Brain microvascular endothelial cell (primary cell): ENCODE measurements around the gene MAPK12.
A peak's percentile ranks its signal among the peaks of the same experiment; 100 is the strongest.

ENCODE experiments used
- DNase-seq: peaks from one replicate; pipeline ENCODE4 v3.0.0-alpha.2; 2020
- H3K27ac ChIP-seq: fragments of 250-450 bp; sonication (Bioruptor Pico); 2 replicates; pipeline ENCODE4 v1.5.1; 2020; ENCODE audit warnings: mild to moderate bottlenecking, moderate library complexity
- H3K27me3 ChIP-seq: fragments of 250-450 bp; sonication (Bioruptor Pico); replicated peaks from 2 replicates; pipeline ENCODE4 v1.5.1; 2020; ENCODE audit warnings: mild to moderate bottlenecking
- H3K36me3 ChIP-seq: fragments of 250-450 bp; sonication (Bioruptor Pico); replicated peaks from 2 replicates; pipeline ENCODE4 v1.5.1; 2020; ENCODE audit warnings: mild to moderate bottlenecking
- H3K4me3 ChIP-seq: 2 replicates; pipeline ENCODE4 v1.5.1; 2011; ENCODE audit warnings: low read depth, mild to moderate bottlenecking, control low read depth, low read length, moderate library complexity
- in situ Hi-C: cut with HindIII; loops from 2 replicates; pipeline ENCODE4 v1.10.0; 2017; ENCODE audit warnings: low sequenced_read_pairs, low pct_ligation_motif_present
- TF ChIP-seq, protein P1 (sequence below): IDR thresholded peaks from 2 replicates; pipeline ENCODE4 v1.5.1; 2011; ENCODE audit warnings: low read depth, mild to moderate bottlenecking, moderate library complexity, low read length, control low read depth, inconsistent platforms; ENCODE audit errors: missing control alignments

The MAPK12 gene

DNA sequence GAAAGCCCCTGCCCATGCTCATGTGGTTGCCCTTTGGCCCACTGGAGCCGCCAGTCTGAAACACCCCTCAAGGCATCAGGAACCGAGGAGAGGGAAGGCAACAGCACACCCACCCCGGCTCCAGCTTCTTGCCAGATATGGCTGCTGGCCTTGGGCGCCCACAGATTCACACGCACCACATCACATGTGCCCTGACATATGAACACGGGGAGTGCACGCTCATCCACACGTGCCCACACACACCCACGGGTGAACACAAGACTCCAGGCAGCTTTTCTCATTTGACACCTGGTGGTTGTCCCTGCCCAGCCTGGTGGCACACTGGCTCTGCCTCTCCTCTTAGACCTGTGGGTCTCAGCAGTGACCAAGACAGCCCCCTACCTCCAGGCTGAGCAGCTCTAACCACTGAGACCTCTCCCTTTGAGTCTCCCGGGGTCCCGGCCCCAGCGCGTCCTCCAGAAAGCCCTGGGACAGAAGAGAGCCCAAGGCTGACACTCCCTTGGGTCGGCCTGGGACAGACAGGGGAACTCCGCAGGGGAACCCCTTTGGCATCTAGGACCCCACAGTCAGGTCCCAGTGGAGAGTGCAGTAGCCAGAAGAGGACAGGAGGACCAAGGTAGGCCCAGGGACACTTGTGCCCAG is 2.7 kb upstream of the MAPK12 start:
- TF ChIP-seq, protein P1, sequence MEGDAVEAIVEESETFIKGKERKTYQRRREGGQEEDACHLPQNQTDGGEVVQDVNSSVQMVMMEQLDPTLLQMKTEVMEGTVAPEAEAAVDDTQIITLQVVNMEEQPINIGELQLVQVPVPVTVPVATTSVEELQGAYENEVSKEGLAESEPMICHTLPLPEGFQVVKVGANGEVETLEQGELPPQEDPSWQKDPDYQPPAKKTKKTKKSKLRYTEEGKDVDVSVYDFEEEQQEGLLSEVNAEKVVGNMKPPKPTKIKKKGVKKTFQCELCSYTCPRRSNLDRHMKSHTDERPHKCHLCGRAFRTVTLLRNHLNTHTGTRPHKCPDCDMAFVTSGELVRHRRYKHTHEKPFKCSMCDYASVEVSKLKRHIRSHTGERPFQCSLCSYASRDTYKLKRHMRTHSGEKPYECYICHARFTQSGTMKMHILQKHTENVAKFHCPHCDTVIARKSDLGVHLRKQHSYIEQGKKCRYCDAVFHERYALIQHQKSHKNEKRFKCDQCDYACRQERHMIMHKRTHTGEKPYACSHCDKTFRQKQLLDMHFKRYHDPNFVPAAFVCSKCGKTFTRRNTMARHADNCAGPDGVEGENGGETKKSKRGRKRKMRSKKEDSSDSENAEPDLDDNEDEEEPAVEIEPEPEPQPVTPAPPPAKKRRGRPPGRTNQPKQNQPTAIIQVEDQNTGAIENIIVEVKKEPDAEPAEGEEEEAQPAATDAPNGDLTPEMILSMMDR = no peak
- Histone ChIP-seq H3K27me3 (no peaks in the 10 kb centered on the region), H3K36me3 (no peaks in the 10 kb centered on the region), H3K27ac (no peak overlapping the region), H3K4me3 (no peak overlapping the region)
- no peak for DNase-seq
- in situ Hi-C loops = no loop called here

DNA sequence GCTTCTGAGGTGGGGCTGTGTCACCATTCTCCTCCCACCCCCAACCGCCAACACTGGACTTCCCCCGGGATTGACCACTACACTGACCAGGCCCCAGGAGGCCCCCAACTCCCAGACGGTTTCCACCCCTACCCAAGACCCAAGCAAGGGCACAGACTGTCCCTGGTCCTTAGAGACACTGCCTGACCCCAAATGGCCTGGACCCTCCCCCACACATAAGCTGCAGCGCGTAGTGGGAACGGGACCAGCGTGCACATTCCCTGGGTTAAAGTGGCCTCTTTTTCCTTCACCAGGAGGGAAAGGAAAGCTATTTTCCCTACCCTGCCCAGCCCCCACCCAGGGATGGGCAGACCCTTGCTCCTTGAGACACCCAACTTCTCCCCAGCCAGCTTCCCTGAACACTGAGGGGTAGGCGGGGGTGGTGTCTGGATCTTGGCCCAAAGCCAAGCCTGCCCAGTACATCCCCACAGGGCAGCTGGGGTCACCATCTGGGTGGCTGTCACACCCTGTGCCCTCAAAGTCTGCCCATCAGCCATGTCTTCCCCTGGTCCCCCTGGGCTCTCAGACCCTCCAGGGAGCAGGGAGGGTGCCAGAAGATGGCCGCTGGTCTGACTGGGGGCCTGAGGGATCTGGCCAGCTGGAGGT is 1.6 kb upstream of the MAPK12 start:
- TF ChIP-seq, protein P1 = no peak
- Histone ChIP-seq H3K4me3 (no peak overlapping the region), H3K27me3 (no peaks in the 10 kb centered on the region), H3K27ac (no peak overlapping the region), H3K36me3 (no peaks in the 10 kb centered on the region)
- in situ Hi-C loops = no loop called here
- no peak for DNase-seq

DNA sequence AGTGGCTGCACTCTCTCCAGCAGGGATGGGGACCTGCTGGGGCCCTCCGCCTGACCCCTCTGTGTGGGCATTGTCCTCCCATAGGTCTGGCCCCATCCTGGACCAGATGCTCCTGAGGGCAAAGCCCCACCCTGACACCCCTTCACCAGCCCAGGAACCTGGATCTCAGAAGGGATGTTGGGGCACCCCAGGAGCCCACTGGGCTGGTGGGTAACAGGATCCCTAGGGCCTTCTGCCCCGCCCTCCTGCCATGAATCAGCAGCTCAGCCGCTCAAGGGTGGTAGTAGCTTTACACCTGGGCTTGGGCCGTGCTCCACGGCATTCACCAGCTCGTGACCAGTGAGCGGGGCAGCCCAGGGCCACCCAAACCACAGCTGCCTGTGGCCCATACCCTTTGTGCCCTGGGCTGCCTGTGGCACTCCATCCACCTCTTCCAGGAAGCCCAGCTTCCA is 1.0 kb upstream of the MAPK12 start:
- H3K4me3 ChIP-seq = no peak overlapping the region

DNA sequence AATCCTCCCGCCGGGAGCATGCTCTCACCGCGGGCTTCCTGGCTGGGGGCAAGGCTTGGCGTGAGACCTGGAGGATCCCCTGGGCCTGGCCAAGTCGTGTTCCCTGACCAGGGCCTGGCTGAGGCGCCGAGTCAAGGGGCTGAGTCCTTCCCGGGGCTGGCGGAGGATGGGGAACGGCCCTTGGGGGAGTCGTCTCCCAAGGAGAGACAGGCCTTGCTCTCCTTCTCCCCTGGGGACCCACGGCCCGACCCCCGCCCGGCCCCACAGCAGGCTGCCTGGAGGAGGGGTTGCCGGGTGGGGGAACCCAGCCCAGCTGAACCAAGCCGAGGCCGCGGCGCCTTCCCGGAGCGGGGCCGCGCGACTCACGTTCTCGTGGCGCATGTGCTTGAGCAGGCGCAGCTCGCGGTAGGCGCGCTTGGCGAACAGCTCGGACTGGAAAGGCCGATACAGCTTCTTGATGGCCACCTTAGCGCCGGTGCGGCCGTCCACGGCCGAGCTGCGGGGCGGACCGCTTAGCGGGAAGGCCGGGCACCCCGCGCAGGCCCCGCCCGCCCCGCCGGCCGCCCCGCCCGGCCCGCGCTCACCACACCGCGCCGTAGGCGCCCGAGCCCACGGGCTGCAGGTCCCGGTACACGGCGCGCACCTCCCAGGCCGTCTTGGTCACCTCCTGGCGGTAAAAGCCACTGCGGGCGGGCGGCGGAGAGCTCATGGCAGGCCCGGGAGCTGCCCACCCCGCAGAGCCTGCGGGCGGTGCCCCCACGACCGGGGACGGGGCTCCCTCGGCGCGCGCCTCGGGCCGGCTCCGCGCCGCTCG is 475 bp downstream of the MAPK12 start:
- Histone ChIP-seq H3K4me3 (peak overlapping the region; percentile 62), H3K27ac (peak overlapping the region; percentile 38), H3K36me3 (peaks cover 5% of the 10 kb centered on the region), H3K27me3 (no peaks in the 10 kb centered on the region)
- TF ChIP-seq, protein P1 = no peak
- in situ Hi-C loops = no loop called here
- peak; percentile 43 for DNase-seq

More for the DNA sequence above, 1.0 kb upstream of the MAPK12 start:
- TF ChIP-seq, protein P1 = no peak
- DNase-seq = no peak
- Histone ChIP-seq H3K27ac (no peak overlapping the region), H3K27me3 (no peaks in the 10 kb centered on the region), H3K36me3 (no peaks in the 10 kb centered on the region)
- in situ Hi-C loops = no loop called here

DNA sequence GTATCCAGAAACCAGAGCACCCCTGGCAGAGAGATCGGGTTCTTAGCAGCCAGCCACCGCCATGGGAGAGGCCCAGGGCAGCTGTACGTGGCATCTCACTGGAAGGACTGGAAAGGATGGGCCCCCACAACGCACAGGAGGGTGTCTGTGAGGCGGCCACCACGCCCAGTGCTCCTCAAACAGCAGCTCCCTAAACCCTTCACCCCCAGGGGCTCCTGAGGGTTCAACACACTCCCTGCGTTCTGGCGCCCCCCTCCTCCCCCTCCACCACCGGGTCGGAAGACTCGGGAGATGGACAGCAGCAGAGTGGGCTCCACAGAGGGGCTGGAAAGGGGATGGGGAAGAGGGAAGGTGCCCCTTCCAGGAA is 1.1 kb downstream of the MAPK12 start:
- in situ Hi-C loops = no loop called here
- no peak for DNase-seq

More for the DNA sequence above, 1.1 kb downstream of the MAPK12 start:
- H3K27me3 ChIP-seq = no peaks in the 10 kb centered on the region
- TF ChIP-seq, protein P1 = no peak
- peaks cover 5% of the 10 kb centered on the region for H3K36me3 ChIP-seq
- H3K4me3 ChIP-seq = peak overlapping the region; percentile 62
- H3K27ac ChIP-seq = peak overlapping the region; percentile 38
